ENCODE data around the gene CCL19.
"Not testable (repeated sequence)": the region's sequence is repeated elsewhere in the genome, so short reads cannot be mapped to it uniquely, and the experiment has no call there.

Gene CCL19

DNA sequence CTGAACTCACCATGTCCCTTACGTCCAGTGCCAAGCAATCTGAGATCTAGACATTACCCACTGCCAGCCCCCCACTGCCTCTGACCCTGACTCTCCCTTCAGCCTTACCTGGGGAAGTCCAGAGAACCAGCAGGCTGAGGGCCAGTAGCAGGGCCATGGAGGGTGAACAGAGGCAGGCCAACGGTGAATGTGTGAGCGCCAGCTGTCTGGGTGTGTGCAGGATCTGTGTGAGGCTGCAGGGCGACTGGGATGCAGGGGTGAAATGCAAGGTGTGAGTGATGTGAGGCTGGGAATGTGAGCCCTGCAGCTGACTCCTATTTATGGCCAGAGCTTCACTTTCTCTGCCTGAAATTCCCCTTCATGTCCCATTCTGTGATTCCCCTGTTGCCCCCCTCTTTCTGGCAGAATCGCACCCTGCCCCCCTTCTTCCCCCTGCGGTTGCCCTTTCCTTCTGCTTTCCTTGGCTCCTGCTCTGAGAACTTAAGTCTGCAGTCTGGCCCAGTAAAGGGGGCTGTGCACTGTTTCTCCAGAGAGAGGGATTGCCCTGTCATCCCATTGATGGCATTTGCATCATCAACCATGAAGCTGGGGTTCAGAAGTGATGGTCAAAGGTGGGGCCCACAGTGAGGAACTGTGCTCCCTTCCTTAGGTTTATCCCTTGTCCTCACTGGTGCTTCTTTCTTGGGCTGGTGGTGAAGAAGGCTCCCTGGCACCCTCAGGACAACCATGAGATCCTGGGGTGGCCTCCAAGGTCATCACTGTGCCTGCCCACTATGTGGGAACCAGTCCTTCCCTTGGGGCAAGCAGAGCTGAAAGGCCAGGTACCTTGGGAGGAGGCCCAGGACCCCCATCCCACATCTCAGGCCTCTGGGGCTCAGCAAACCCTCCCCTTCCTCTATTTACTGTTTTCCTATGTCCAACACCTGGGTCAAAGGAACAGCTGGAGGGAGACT, at the start of gene CCL19:
CCL19 (minus strand) TSS at position 294 of the 953 bp plus-strand sequence; CDS start at position 157, 137 bp downstream.
- no peak for DNase-seq

DNA sequence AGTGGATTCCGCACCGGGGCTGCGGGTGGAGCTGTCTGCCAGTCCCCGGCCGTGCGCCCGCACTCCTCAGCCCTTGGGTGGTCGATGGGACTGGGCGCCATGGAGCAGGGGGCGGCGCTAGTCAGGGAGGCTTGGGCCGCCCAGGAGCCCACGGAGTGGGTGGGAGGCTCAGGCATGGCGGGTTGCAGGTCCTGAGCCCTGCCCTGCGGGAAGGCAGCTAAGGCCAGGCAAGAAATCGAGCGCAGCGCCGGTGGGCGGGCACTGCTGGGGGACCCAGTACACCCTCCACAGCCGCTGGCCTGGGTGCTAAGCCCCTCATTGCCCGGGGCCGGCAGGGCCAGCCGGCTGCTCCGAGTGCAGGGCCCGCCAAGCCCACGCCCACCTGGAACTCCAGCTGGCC, 49.1 kb upstream of the CCL19 start:
- DNase-seq, result not testable (repeated sequence)

DNA sequence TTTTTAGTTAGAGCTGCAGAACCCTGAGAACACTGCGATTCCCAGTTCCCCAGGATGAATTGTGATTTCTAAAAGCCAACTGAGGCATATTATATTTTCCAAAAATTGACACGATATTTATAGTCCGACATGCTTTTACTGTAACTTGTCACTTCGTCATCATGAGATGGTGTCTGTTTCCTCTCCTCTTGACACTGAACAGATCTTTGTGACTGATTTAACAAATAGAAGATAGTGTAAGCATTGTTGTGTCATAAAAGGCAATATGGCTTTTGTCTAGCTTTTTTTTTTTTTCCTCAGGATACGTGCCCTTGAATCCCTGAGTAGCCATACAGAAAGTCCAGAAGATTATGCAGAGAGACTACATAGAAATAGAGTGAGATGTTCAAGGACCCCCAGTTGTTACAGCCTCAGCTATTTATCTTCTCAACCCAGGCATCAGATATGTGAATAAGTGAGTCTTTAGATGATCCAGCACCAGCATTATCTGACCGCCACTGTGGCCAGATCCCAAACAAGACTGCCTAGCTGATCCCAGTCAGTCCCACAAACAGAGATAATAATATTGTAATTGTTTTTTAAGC, 46.7 kb upstream of the CCL19 start:
- no peak for DNase-seq

DNA sequence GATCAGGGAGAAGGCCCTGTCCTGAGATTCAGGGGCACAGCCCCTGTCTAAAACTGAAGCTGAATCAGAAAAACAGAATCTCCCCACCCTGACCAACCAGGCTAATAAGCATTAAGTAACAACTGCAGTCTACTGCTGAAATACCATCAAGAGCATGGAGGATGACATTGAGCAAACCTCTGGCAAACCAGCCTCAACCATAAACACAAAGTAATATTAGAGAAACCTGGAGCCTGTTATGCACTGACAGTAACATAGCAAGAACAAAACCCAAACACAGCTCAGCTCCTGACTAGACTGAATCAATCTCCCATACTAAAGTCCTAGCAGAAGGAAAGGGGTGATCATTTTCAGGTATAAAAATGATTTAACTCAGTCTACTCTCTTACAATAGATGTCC, 43.6 kb upstream of the CCL19 start:
- no peak for DNase-seq

DNA sequence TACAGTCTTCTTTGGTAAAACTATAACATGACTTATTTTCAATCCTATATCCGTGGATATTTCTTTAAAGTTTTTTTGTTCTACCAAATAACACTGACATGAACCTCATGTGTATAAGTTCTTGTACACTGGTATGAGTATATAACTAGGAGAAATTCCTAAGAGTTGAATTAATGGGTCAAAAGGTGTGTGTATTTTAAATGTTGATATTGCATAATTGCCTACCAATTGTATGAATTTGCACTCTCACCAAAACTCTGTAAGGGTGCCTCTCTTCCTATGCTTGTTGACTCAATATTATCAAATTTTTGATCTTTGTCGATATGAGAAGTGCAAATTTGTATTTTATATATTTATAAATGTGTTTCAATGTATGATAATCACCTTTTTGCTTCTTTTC, 41.8 kb upstream of the CCL19 start:
- DNase-seq, result no peak

DNA sequence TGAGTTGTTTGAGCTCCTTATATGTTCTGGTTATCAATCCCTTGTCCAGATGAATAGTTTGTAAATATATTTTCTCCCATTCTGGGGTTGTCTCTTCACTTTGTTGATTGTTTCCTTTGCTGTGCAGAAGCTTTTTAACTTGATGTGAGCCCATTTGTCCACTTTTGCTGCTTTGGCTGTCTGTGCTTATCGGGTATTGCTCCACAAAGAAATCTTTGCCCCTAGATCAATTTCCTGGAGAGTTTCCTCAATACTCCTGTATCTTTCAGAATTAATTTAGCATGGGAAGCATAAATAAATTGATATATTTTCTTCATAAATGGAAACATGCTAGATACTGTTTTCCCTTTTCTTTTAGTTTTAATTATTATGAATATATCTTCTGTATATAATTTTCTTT, 41.4 kb upstream of the CCL19 start:
- DNase-seq, result no peak

DNA sequence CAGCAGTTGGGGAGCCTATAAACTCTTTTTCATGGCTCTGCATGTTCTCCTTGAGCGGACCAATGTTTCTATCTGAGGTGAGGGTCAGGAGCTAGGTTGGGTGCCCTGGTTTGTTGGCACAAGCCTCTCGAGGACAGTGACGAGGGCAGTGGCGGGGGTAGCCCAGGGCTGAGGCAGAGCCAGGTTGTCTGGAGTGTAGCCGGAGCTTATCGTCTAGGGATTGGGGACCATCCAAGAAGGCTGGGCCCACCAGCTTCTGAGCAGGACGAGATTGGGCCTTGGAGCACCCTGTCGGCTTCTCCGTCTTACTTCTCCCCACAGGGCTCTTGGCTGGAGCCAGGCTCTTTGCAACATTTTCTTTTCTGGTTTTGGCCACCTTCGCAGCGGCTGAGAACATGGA, 32.1 kb upstream of the CCL19 start:
- DNase-seq, result no peak

DNA sequence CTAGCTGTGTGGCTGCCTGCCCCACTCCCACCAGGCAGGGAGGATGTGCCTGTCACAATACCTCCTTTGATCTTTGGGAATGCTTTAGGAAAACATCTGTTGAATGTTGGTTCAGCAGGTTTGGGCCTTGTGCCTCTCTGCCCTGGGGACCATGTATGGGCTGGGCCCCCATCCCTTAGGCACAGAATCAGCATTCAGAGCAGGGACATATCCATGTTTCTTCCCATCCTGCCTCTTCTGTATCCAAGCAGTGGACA, 28.6 kb upstream of the CCL19 start:
- not testable (repeated sequence) for DNase-seq

DNA sequence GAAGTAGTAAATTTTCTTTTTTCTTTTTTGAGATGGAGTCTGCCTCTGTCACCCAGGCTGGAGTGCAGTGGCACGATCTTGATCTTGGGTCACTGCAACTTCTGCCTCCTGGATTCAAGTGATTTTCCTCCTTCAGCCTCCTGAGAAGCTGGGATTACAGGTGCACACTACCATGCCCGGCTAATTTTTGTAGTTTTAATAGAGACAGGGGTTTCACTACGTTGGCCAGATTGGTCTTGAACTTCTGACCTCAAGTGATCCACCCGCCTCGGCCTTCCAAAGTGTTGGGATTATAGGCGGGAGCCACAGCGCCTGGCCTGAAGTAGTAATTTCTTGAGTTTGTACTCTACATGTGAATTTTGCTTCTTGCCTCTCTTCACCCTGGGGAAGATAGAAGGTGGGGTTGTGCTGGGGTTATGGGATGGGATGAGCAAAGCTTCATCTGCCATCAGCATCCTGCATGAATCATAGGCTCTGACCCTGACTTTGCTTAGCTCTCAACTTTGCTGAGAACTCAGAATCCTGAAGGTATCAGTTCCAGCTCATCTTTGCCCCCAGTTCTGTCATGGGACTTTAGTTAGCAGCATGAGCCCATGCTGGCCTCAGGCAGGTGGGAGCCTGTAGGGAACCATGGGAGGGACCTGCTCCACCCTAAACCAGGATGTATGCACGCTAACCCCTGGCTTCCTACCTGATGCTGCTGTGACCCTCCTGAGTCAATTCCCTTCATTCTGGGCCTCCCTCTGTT, 28.1 kb upstream of the CCL19 start:
- DNase-seq, result no peak

DNA sequence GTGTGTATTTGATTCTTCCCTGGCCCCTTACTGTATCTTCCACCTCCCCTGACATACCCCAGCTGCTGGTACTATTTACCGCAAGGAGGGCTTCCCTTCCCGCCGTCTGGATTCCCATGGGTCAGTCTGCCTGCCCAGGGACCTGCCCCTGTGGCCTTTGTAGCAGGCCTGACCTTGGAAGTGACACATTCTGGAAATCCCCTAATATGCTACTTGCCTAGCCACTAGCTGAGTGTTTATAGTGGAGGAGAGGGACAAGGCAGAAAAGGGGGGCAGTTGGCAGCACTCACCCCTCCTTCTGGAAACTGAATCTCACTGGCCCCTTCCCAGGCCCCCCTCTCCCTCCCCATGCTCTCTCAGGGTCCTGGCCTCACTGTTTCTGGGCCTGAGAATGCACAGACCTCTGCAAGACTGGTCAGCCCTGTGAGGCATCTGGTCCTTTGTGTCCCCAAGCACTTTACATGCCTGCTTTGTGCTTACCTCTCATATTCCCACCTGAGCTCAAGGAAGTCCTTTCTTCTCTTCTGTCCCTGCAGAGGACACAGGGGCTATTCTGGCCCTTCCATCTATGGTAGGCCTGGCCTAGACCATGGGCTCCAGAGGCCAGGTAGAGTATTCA, 27.0 kb upstream of the CCL19 start:
- DNase-seq, result no peak

DNA sequence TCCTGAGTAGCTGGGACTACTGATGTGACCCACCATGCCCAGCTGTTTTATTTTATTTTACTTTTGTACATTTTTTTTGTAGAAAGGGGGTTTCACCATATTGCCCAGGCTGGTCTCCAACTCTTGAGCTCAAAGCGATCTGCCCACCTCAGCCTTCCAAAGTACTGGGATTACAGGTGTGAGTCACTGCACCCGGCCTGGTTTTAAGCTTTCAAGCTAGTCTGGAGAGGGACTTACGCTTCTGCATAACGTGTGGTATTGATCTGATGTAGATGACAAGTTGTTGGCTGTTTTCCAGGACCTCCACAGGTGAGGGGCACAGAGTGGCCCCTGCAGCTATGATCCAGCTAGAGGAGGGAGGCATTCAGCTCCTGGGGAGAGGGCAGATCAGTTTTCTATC, 25.6 kb upstream of the CCL19 start:
- DNase-seq, result no peak

DNA sequence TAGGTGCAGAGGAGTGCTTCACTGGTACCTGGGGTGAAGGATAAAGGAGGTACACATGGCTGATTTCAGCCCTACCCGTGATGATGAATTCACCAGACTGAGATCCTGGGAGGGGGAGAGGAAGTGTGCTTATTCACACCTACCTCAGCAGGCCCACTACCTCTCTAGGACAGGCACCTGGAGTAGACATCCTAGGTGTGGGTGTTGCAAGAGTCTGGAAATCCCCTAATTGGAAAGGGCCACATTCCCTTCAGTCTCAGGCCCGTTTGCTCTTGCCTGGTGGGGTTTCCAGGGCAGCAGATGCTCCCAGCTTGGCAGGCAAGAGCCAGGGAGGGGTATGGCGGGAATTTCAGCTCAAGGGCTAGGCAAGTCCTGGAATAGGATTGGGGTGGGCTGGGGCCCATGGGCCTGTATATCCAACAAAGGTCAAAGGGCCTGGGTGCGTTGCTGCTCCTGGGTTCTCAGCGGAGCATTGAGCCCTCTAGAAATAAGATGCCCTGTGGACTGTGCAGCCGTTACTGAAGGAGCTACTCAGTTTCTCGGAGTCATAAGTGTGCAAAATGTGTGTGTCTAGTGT, 24.7 kb upstream of the CCL19 start:
- no peak for DNase-seq

DNA sequence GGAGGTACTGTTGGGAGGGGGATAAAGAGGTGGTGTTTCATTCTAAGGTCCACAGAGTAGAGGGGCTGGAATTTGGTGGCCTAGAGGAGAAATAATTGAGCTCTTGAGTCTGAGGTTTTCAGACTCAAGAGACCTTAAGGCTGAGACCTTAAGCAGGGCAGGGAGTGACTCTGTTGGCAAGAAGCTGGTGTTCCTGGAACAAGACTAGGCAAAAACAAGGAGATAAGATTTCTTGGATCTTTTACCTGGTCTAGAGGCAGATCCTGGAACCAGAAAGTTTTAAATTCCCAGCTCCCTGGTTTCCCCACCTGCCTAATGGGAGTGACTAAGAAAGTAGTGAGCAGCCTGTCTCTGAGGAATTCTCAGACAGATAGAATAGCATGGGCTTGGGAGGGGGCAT, 22.9 kb upstream of the CCL19 start:
- no peak for DNase-seq

DNA sequence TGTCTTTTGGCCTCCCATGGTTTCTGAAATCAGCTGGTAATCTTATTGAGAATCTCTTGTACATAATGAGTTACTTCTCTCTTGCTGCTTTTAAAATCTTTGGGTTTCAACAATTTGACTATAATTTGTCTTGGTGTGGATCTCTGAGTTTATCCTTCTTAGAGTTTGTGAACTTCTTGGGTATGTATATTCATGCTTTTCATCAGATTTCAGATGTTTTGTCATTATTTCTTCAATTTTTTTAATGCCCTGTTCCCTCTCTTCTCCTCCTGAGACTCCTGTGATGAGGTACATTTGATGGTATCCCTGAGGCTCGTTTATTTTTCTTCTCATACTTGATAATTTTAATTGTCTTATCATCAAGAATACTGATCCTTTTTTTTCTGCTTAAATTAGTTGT, 21.1 kb upstream of the CCL19 start:
- no peak for DNase-seq

DNA sequence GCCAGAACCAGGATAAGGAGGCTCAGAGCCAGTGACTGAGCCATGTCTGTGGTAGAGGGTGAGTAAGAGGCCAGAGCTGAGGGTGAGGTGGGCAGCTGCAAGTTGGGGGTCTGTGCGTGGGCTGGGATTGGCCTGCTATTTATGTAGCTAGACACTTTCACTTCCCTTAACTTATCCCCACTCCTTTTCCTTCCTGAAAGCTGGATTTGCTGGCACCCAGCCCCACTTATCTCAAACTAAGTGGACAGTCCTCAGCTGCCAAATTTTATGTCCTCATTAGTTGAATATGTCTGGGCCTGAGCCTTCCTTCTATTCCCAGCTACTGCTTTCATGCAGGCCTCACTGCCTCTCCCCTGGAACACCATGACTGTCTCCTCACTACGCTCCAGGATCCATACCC, 18.9 kb upstream of the CCL19 start, which contains the start of gene CCL21:
CCL21 (minus strand) TSS at position 114 of the 400 bp plus-strand sequence; CDS start at position 44, 70 bp downstream.
- no peak for DNase-seq

DNA sequence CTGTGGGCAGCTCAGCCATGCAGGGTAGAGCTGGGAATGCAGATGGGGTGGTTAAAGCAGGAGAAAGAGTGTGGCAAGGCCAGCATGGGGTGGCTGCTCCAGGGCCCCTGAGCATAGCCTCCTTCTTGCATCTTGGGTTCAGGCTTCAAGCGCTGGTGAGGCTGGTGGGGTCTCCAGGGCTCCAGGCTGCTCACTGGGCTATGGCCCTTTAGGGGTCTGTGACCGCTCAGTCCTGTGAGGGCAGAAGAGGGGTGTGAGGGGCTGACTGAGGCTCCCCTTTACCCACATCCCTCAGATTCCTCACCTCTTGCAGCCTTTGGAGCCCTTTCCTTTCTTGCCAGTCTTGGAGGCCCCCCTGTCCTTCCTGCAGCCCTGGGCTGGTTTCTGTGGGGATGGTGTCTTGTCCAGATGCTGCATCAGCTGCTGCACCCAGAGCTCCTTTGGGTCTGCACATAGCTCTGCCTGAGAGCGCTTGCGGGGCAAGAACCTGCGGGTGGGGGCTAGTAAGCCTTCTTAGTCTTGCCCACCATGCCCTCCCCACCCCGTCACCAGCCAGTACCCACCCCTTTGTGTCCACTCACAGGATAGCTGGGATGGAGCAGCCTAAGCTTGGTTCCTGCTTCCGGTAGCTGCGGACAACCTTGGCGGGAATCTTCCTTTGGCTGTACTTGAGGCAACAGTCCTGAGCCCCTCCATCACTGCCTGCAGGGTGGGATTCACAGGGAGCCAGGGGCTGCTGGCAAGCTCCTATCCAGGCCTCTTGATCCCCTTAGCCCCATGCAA, 18.3 kb upstream of the CCL19 start:
- DNase-seq, result no peak

DNA sequence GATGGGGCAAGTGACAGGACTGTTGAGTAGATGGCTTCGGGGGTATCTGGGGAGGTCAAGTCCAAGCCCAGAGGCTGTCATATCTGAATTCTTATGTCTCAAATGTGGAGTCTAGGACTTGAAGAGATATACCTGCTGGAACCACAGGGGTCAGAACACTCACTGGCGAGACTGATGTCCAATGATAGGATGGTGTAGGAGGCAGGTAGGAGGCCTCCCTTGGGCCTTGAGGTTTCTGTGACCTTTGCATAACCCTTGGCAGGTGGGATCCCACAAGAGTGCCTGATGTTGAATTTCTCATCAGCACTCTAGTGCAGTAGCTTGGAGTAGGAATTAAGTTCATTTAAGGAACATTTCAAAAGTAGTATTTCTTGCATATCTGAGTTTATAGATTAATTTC, 16.1 kb upstream of the CCL19 start:
- no peak for DNase-seq

DNA sequence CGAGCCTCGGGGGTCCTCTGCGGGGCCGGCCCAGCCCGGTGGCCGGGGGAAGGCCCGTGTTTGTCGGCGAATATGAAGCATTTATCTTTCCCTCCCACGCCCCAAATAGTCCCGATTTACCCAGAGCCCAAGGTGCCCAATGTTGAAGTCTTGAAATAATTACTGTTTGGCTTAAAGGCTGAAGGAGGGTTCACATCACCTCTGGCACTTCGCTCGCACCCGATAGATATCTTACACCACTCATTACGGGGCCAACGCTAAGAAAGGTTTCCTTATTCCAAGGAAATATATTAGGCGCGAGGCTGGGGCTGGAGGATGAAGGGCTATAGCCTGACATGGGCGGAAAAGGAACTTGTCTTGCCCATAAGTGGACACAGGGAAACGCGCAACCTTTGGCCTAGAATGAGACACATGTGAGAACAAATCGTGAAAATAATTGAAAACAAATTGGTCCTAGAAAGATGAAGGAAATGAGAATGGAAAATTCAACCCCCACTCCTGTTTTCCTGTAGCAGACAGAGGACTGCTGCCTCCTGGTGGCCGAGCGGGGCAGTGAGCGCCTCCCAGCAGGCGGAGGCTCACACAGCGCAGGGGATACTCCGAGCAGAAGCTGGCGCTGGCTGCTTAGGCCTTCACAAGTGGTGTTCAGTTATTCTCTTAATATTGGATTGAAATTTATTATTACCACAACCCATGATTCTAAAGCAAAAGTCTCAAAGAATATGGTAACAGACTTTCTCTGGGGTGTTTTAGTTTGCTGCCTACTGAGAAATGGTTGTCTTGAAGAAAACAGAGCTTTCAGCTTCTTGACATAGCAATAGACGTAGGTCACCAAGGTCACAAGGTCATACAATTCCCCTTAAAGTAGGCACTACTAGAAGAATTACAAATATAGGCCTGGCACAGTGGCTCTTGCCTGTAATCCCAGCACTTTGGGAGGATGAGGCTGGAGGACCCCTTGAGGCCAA, 11.0 kb upstream of the CCL19 start:
- peak; percentile 84 for DNase-seq

DNA sequence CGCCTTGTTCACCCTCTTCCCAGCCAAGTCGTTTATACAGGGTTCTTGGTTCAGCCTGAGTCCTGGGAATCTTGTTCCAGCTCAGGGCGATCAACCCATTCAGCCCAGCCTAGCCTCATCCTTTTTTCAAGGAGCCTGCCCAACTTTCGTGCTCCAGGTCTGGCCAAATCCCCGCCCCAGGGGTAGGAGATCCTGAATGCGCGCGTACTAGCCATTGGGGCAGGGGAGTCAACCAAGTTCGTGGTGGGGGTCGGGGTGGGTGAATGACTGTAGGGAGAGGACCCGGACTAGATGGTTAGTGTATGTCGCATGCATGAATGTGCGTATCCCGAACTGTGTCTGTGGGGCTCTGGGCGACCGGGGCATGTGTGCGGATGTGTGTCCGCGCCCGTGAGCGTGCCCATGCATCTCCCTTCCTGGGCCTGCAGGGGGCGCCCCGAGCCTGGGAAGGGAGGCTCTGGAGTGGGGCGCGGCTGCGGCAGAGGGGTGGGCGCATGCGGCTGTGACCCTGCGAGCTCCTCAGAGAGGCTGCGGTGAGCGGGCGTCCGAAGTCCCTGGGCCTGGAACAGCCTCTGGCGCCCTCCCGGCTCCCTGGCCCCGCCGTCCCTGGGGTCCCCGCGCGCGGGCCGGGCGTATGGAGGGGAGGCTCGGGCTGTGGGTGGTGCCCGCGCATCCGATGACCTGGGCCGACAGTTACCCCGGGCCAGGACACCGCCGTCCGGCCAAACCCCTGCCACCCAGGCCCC, 10.1 kb upstream of the CCL19 start:
- peak; percentile 84 for DNase-seq

DNA sequence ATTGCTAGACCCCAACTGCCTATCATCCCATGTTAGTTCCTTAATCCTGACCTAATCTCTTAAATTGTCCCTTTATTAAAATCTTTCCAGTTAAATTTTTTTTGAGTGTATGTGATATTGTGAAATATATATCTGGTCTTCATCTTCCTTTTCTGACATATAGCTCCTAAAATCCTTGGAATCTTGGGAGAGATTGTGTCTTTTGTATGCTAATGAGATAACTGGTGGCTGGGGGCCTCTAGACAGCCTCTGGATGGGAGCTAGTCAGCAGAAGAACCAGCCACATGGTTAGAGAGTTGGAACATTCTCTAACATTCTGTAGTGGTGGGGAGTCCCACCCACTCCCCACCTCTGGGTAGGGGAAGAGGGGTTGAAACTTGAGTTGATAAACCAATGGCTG, 3.7 kb upstream of the CCL19 start:
- no peak for DNase-seq

All from activated CD4-positive, alpha-beta T cell treated with anti-CD3 and anti-CD28 coated beads, Interleukin-2, Interleukin-6, amounts not matched to agents 100 ng/mL and 50 ng/mL, durations not matched to agents 16 hours and 8 hours (primary cell).